GM13976 (cell line): ENCODE data around the gene KRTAP12-3.
"Not testable (repeated sequence)": the region's sequence is repeated elsewhere in the genome, so short reads cannot be mapped to it uniquely, and the experiment has no call there.

ENCODE experiments used
- DNase-seq: peaks from one replicate; pipeline ENCODE4 v3.0.0; 2012; ENCODE audit warnings: low spot score
- in situ Hi-C: fragments of 300-500 bp; cut with MboI; formaldehyde crosslinking; loops from one replicate; pipeline ENCODE4 v1.12.0; 2022; ENCODE audit warnings: low sequenced_read_pairs, mixed read lengths, inconsistent platforms; ENCODE audit not compliant: unreplicated experiment
- TF ChIP-seq, protein P1 (sequence below): IDR thresholded peaks from 2 replicates; pipeline ENCODE4 v1.5.1; 2012; ENCODE audit warnings: borderline replicate concordance, mild to moderate bottlenecking; ENCODE audit not compliant: insufficient read depth; ENCODE audit errors: extremely low read depth, missing control alignments, control extremely low read depth

Gene KRTAP12-3

DNA sequence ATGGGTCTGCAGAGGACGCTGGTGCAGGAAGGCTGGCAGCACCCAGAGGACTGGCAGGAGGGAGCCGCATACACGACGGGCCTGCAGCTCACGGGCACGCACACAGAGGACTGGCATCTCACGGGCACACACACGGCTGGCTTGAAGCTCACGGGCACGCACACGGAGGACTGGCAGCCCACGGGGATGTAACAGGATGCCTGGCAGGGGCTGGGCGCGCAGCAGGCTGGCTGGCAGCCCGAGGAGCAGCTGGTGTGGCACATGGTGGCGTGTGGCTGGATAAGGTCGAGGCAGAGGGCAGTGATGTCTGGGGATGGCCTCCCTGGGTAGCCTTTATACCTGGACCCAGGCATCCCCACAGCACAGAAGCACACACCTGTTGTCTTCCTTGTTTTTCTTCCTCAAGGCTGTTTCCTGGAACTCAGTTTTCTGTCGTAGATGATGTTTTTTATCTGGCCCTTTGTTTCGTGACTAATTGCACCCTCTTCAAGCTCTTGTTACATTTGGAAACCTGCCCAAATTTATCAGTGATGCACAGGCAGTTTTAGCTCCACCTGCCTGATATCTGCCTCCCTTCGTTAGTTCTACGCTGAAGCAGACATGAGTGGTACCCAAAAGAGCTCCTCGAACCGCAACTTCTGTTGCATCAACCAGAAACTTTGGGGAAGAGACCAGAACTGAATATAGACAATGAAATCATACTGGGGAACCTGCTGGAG, 24.3 kb downstream of the KRTAP12-3 start, which contains the start of gene KRTAP12-1:
Gene KRTAP12-1 (minus strand): TSS at position 303 of the 719 bp plus-strand sequence. CDS start 40 bp downstream, at position 263.
- in situ Hi-C loops, result no loop called here
- TF ChIP-seq, protein P1, sequence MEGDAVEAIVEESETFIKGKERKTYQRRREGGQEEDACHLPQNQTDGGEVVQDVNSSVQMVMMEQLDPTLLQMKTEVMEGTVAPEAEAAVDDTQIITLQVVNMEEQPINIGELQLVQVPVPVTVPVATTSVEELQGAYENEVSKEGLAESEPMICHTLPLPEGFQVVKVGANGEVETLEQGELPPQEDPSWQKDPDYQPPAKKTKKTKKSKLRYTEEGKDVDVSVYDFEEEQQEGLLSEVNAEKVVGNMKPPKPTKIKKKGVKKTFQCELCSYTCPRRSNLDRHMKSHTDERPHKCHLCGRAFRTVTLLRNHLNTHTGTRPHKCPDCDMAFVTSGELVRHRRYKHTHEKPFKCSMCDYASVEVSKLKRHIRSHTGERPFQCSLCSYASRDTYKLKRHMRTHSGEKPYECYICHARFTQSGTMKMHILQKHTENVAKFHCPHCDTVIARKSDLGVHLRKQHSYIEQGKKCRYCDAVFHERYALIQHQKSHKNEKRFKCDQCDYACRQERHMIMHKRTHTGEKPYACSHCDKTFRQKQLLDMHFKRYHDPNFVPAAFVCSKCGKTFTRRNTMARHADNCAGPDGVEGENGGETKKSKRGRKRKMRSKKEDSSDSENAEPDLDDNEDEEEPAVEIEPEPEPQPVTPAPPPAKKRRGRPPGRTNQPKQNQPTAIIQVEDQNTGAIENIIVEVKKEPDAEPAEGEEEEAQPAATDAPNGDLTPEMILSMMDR, result no peak
- no peak for DNase-seq

DNA sequence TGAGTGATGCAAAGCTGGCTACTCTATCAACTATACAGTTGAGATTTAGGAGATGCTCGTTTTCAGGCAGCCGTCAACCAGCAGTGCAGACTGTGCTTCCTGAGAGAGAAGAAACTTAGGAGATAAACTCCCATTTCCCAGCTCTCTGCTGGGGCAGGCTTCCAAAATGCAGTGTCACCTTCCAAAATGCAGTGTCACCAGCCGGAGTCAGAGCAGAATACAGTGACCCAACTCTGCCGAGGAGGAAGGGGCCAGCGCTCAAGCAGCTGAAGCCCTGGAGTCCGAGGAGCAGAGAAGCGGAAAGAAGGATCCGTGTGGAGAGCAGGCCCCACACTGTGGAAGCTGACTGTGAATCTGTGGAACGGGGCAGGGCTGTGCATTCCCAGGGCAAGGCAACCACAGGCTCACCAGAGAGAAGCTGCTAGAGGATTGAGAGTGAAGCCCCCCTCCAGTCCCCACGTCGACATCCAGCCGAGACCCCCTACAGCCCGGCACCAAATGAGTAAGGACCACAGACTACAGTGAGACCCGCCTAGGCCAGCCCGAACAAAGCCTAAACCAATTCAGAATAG, 24.9 kb downstream of the KRTAP12-3 start:
- in situ Hi-C loops, result no loop called here
- TF ChIP-seq, protein P1, result no peak
- DNase-seq, result no peak

DNA sequence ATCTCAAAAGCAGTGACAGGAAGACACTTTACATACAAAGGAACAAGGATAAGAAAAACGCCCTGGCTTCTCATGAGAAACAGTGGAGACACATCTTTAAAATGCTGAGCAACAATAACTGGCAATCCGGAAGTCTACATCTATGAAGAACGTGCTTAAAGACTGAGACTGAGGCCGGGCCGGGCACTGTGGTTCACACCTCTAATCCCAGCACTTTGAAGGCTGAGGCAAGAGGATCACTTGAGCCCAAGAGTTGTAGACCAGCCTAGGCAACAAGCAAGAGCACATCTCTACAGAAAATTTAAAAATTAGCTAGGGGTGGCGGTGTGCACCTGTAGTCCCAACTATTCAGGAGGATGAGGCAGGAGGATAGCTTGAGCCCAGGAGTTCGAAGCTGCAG, 26.3 kb downstream of the KRTAP12-3 start:
- DNase-seq, result no peak
- TF ChIP-seq, protein P1, result no peak
- in situ Hi-C loops, result no loop called here

DNA sequence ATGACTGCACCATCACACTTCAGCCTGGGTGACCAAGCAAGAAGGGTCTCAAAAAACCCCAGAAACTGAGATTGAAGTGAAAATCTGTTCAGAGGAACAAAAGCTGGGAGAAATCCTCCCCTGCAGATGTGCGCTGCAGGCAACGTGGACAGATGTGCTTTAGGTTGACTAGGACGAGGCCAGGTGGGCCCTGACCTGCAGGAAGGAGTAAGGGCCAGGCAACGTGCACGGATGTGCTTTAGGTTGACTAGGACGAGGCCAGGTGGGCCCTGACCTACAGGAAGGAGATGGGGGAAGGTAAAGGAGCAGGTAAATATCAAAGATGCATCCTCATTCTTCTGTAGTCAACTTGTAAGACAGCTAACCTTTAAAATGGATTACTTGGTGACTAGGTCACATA, 26.8 kb downstream of the KRTAP12-3 start:
- TF ChIP-seq, protein P1, result no peak
- DNase-seq, result no peak
- in situ Hi-C loops, result no loop called here

DNA sequence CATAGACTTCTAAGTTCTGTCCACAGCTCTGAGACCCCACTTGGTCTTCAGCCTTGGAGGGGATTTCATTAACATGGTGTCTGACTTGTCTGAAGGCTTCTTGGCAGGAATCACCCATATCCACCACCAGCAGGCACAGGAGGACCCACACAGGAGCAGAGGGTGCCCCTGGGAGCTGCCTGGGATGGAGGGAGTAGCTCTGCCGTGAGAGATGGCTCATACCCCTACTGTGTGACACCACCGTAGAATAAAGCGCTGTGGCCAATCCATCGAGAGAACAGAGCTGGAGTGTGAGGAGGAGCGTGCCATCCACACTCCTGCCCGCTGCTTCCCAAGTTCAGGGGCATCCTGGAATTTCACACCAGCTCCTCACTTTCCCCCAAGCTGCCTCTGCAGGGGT, 27.3 kb downstream of the KRTAP12-3 start:
- in situ Hi-C loops, result not testable (repeated sequence)

DNA sequence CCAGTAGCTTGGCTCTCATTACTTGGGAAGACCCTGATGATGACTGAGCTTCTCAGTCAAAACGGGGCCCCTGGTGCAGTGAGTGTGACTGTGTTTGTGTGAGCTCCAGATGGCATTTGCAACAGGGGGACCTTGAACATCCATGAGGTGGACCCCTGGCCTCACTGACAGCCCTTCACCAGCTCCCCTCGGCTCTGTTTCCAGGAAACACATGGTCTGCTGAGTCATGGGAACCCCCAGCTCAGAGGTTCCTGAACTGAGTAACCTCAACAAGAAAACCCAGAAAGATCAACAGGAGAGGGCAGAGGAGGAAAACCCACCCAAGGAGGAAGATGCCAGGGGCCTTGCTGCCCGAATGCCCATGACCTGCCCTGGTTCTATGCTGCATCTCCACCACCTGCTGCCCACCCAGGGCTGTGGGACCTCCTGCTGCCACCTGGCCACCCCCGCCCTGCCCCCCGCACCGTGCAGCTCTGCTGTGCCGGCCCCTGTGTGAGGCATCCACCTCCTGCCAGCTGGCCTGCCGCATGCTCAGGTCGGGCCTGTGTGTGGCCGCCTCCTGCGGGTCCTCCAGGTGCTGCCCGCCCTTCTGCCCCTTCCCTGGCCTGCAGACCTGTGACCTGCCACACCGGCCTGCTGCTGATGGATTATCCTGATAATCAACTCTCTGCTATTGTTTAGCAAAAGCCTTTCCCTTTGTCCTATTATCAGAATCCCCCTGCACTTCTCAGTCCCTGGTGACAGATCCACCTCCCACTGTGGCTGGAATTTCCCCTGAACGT, 28.5 kb downstream of the KRTAP12-3 start:
- in situ Hi-C loops, result no loop called here
- TF ChIP-seq, protein P1, result no peak
- no peak for DNase-seq

More for the DNA sequence above, 27.3 kb downstream of the KRTAP12-3 start:
- not testable (repeated sequence) for DNase-seq

DNA sequence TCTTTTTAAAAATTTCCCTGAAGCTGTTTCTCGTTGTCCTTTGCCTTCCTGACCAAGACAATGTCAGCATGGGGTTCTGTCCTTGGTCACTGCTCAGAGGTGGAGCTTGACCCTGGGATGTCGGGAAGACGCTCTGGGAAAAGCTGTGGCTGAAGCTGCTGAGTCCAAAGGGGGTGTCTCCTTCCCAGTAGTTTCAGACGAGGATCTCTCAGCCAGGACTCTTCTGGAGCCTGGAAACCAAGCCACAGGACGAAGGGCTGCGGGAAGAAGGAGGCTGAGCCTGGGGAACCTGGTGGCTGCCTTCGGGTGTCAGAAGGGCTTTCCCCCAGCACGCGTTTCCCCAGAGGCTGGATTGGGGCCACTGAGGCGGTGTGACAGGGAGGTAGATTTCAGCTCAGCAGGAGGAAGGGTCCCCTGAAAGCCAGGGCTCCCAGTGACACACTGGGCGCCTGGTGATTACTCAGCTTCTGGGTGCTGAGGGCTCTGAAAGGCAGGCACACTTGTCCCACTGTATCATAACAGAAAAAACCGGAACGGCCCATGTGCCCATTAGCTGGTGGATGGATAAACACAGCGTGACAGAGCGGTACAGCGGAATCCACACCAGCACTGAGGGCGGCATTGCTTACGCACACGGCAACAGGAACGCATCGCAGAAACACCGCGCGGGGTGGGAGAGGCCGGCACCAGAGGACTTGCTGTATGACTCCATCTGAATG, 29.3 kb downstream of the KRTAP12-3 start:
- in situ Hi-C loops, result no loop called here
- DNase-seq, result no peak
- TF ChIP-seq, protein P1, result no peak
